Measurements from ENCODE around the gene CAPN13. TPM values are rescaled to one million over a fixed set of nuclear protein-coding genes. Genes with fewer than 3 reads are reported as not detected.

CAPN13 gene
- total and polyA plus RNA-seq, 10 of the 15 experiments (the other 5 are each of a cell fraction or from before 2014, with no cell fraction given), result 0.03 to 0.10 (median 0.06) TPM; not detected in 7

- POLR2A ChIA-PET, result no interaction called here
- Histone ChIP-seq H3K36me3 (ENCODE audit: control insufficient read depth in 2 of 2, insufficient read depth in 2 of 2, low read length in 1 of 2) (no peaks in the 10 kb centered on the region), H3K4me3 (no peak overlapping the region), H3K4me2 (ENCODE audit: control insufficient read depth, insufficient read depth) (no peak overlapping the region), H4K20me1 (ENCODE audit: control insufficient read depth, insufficient read depth) (no peaks in the 10 kb centered on the region), H3K27me3 (replicated peaks in 1 of 2; ENCODE audit: control insufficient read depth in 2 of 2, insufficient read depth in 2 of 2, low read length in 1 of 2) (no peaks in the 10 kb centered on the region; a peak in 2 of 4 replicates), H2AFZ (ENCODE audit: control insufficient read depth, low read depth, low read length) (no peak overlapping the region), H3K9ac (ENCODE audit: control insufficient read depth, insufficient read depth, low read length) (no peak overlapping the region), H3K79me2 (ENCODE audit: control insufficient read depth, insufficient read depth, low read length) (no peaks in the 10 kb centered on the region), H3K4me1 (ENCODE audit: control insufficient read depth, insufficient read depth, low read length) (no peaks in the 10 kb centered on the region), H3K9me3 (replicated peaks; ENCODE audit: control insufficient read depth, insufficient read depth, low read length) (no peaks in the 10 kb centered on the region), H3K27ac (ENCODE audit: control insufficient read depth, insufficient read depth) (no peak overlapping the region)
- in situ Hi-C loops (cut with MboI), result no loop called here
- no peak for DNase-seq (ENCODE audit: low read depth, low spot score)
- CTCF ChIA-PET, result no interaction called here
- ATAC-seq, result no peak
- TF ChIP-seq ZNF217 (IDR thresholded peaks at IDR 0.05), result no peak
- TF ChIP-seq MEF2A (IDR thresholded peaks at IDR 0.05; ENCODE audit: insufficient read depth, low read depth, low read length), result no peak
- no peak for TF ChIP-seq CUX1 (IDR thresholded peaks at IDR 0.05; ENCODE audit: insufficient replicate concordance, low read depth, low read length)
- TF ChIP-seq SIX5 (IDR thresholded peaks at IDR 0.05; ENCODE audit: low read depth, low read length, severe bottlenecking), result no peak
- no peak for TF ChIP-seq CTCF (IDR thresholded peaks at IDR 0.05 in 2 of 3, conservative IDR thresholded peaks at IDR 0.05 in 1 of 3; ENCODE audit: control insufficient read depth in 2 of 3, extremely low read depth in 1 of 3, insufficient read depth in 1 of 3, low read depth in 3 of 3, low read length in 3 of 3)
- no peak for TF ChIP-seq EP300 (IDR thresholded peaks at IDR 0.05; ENCODE audit: borderline replicate concordance in 1 of 2, control insufficient read depth in 1 of 2, low read depth in 2 of 2, low read length in 2 of 2)
- TF ChIP-seq E2F4 (IDR thresholded peaks at IDR 0.05; ENCODE audit: low read depth, low read length), result no peak
- TF ChIP-seq RELA (IDR thresholded peaks at IDR 0.05; ENCODE audit: borderline replicate concordance, partially characterized antibody), result no peak
- no peak for TF ChIP-seq CHD4 (IDR thresholded peaks at IDR 0.05)
- no peak for TF ChIP-seq ESRRA (IDR thresholded peaks at IDR 0.05; ENCODE audit: low read length)
- TF ChIP-seq MYC (IDR thresholded peaks at IDR 0.05; ENCODE audit: insufficient read depth, insufficient read length, insufficient replicate concordance, low read length, severe bottlenecking), result no peak
- RAD21 ChIA-PET (ENCODE audit: unreplicated experiment), result no interaction called here
- no TSS peak for BruUV-seq (replicated peaks)
- intact Hi-C loops (cut with micrococcal nuclease; ENCODE audit: unreplicated experiment), result no loop called here
- SMC1A ChIA-PET (ENCODE audit: uncharacterized antibody, unreplicated experiment), result no interaction called here
- FAIRE-seq, result no peak
- WGBS (ENCODE audit: insufficient coverage, insufficient replicate concordance, low lambda C conversion rate, missing lambda C conversion rate), result 17% methylated on average over 9 of the region's 9 CpGs
Observed at GRCh38 chr2:30756971-30757370, 50.3 kb downstream of the CAPN13 start.

Measured in GM12878 (cell line).